Thoracic aorta (tissue), 2 donors: ENCODE measurements around the gene ARHGAP24. TPM values are rescaled to one million over a fixed set of nuclear protein-coding genes. Genes with fewer than 3 reads are reported as not detected.

Experiments
- ATAC-seq: fragments of 150-250 bp; one replicate; pipeline ENCODE4 v1.8.0; 2017; ENCODE audit warnings: low read depth; ENCODE audit not compliant: insufficient number of reproducible peaks, low FRiP score
- DNase-seq: peaks from one replicate; pipeline ENCODE4 v3.0.0-alpha.2; 2020; ENCODE audit warnings: low spot score
- H3K27ac ChIP-seq, 2 donors: fragments of 200-600 bp; sonication (generic); 1 replicate in 1 of 2; 2 replicates in 1 of 2; pipeline ENCODE4 v1.5.1; 2016; ENCODE audit warnings: mild to moderate bottlenecking in 2 of 2, moderate library complexity in 2 of 2
- H3K27me3 ChIP-seq: fragments of 200-600 bp; sonication (generic); replicated peaks from 2 replicates; pipeline ENCODE4 v1.6.0; 2016; ENCODE audit warnings: mild to moderate bottlenecking; ENCODE audit not compliant: insufficient read depth
- H3K36me3 ChIP-seq: fragments of 200-600 bp; sonication (generic); one replicate; pipeline ENCODE4 v1.5.1; 2016
- H3K4me1 ChIP-seq, 2 donors: fragments of 200-600 bp; sonication (generic); 1 replicate in 1 of 2; 2 replicates in 1 of 2; pipeline versions ENCODE4 v1.5.1 to v1.6.0; 2016; ENCODE audit warnings: low read depth in 2 of 2, mild to moderate bottlenecking in 1 of 2; ENCODE audit not compliant: control insufficient read depth in 1 of 2
- H3K4me3 ChIP-seq: fragments of 200-600 bp; sonication (generic); 2 replicates; pipeline ENCODE4 v1.5.1; 2016; ENCODE audit warnings: mild to moderate bottlenecking
- H3K9me3 ChIP-seq: fragments of 200-600 bp; sonication (generic); 2 replicates; pipeline ENCODE4 v1.5.1; 2016
- CTCF ChIP-seq: fragments of 200-600 bp; sonication (generic); IDR thresholded peaks from one replicate; pipeline ENCODE4 v1.5.1; 2019; ENCODE audit warnings: antibody characterized with exemption
- total RNA-seq, 2 donors: library from RNA; depleted of rRNA; stranded (reverse); fragments of >200 nt; gene quantifications; one replicate each; pipeline versions ENCODE4 v1.1.0 to v1.2.3, GENCODE V29; 2016

ARHGAP24 gene
- total RNA-seq, 2 donors from 2014 or later, result 30.1 to 43.6 TPM

- Histone ChIP-seq H3K4me1 (peaks cover 0 to 4% of the 10 kb centered on the region in 2 donors), H3K27ac (no peak overlapping the region), H3K36me3 (no peaks in the 10 kb centered on the region), H3K4me3 (no peak overlapping the region), H3K27me3 (no peaks in the 10 kb centered on the region), H3K9me3 (no peaks in the 10 kb centered on the region)
- TF ChIP-seq CTCF, result no peak
- ATAC-seq (no peak), DNase-seq (no peak)
These were observed 464.6 kb downstream of the ARHGAP24 start for GRCh38 chr4:85939595-85939994.

GRCh38 chr4:85940151-85940550 is 465.2 kb downstream of the ARHGAP24 start:
- Histone ChIP-seq H3K27me3 (no peaks in the 10 kb centered on the region), H3K4me1 (peaks cover 0 to 4% of the 10 kb centered on the region in 2 donors), H3K36me3 (no peaks in the 10 kb centered on the region), H3K9me3 (no peaks in the 10 kb centered on the region), H3K27ac (no peak overlapping the region), H3K4me3 (no peak overlapping the region)
- DNase-seq (no peak), ATAC-seq (no peak)
- no peak for TF ChIP-seq CTCF

GRCh38 chr4:85942107-85942506 is 467.2 kb downstream of the ARHGAP24 start:
- ATAC-seq, result no peak
- Histone ChIP-seq H3K4me1 (peaks cover 0 to 4% of the 10 kb centered on the region in 2 donors), H3K9me3 (no peaks in the 10 kb centered on the region), H3K36me3 (no peaks in the 10 kb centered on the region), H3K4me3 (no peak overlapping the region), H3K27ac (no peak overlapping the region), H3K27me3 (no peaks in the 10 kb centered on the region)
- no peak for TF ChIP-seq CTCF
- DNase-seq, result no peak

- Histone ChIP-seq H3K27ac (no peak overlapping the region), H3K27me3 (no peaks in the 10 kb centered on the region), H3K9me3 (no peaks in the 10 kb centered on the region), H3K4me3 (no peak overlapping the region), H3K4me1 (no peaks in the 10 kb centered on the region), H3K36me3 (no peaks in the 10 kb centered on the region)
- ATAC-seq, result no peak
- no peak for DNase-seq
- TF ChIP-seq CTCF, result no peak
These were observed 471.9 kb downstream of the ARHGAP24 start for GRCh38 chr4:85946821-85947220.

- no peak for TF ChIP-seq CTCF
These were observed 476.1 kb downstream of the ARHGAP24 start for GRCh38 chr4:85951099-85951498.

More at GRCh38 chr4:85951099-85951498, 476.1 kb downstream of the ARHGAP24 start:
- Histone ChIP-seq H3K4me1 (peaks cover 4 to 9% of the 10 kb centered on the region in 2 donors), H3K27me3 (no peaks in the 10 kb centered on the region), H3K36me3 (no peaks in the 10 kb centered on the region), H3K9me3 (no peaks in the 10 kb centered on the region), H3K4me3 (no peak overlapping the region), H3K27ac (no peak overlapping the region)
- DNase-seq (no peak), ATAC-seq (no peak)
